Measurements from ENCODE around the gene SPACA4.
"Not testable (repeated sequence)": the region's sequence is repeated elsewhere in the genome, so short reads cannot be mapped to it uniquely, and the experiment has no call there.

The SPACA4 gene

GRCh38 chr19:48619692-48620585 lies 13.4 kb downstream of the SPACA4 start:
- peak; percentile 32 for DNase-seq

GRCh38 chr19:48623556-48624066 lies 17.1 kb downstream of the SPACA4 start:
- DNase-seq = peak; percentile 63

DNA sequence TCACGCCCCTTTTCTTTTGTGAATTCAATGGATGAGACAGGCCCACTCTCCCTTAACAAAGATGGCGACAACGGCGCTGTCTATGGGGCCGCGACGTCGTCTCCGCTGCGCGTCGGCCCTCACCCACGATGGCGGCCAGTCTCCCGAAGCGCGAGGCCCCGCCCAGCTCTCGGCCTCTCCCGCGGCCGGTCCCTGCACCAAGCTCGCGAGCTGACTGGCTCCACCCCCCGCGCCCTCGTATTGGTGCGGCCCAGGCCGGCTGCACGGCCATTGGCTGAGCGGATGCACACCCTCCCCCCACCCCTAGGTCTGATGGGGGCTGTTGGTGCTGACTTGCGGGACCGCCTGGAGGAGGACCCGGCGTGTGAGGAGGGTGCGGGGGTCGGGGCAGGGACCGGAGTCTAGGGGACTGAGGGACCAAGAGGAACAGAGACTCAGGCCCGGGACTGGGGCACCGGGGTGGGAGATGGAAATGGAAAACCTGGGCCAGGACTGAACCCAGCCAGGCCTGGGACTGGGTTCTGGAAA lies 17.6 kb downstream of the SPACA4 start:
- peak; percentile 99 for DNase-seq

- peak; percentile 44 for DNase-seq
Observed at GRCh38 chr19:48624791-48625723, 18.5 kb downstream of the SPACA4 start.

GRCh38 chr19:48625891-48626327 lies 19.4 kb downstream of the SPACA4 start:
- DNase-seq = no peak

DNA sequence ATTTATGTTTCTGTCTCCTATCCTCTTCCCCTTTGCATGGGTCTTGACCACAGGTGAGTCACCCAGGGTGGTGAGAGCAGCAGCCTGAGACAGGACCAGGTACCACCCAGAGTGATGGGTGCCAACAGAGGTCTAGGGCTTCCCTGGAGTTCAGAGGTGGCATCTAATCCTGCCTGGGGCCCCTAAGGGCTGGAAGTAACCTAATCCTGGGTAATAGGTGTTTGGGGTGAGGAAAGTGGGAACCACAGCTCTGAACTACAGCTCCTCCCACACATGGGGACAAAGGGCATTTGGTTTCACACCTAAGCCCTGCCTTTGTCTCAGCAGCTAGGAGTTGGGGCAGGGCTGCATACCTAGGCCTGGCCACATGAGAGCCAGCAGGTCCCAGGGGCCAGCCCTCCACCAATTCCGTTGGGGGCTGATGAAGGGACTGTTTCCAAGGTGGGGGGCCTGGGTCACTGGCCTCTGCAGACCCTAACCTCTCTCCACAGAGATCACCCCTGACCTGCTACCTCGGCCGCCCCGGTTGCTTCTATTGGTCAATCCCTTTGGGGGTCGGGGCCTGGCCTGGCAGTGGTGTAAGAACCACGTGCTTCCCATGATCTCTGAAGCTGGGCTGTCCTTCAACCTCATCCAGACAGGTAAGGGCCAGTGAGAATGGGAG lies 20.8 kb downstream of the SPACA4 start:
- DNase-seq = no peak

- no peak for DNase-seq
Observed at GRCh38 chr19:48627865-48628314, 21.3 kb downstream of the SPACA4 start.

GRCh38 chr19:48628486-48629296 lies 22.1 kb downstream of the SPACA4 start:
- no peak for DNase-seq

DNA sequence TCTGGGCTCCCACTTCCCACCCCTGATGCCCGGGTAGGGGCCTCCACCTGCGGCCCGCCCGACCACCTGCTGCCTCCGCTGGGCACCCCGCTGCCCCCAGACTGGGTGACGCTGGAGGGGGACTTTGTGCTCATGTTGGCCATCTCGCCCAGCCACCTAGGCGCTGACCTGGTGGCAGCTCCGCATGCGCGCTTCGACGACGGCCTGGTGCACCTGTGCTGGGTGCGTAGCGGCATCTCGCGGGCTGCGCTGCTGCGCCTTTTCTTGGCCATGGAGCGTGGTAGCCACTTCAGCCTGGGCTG lies 22.7 kb downstream of the SPACA4 start:
- DNase-seq = no peak

DNA sequence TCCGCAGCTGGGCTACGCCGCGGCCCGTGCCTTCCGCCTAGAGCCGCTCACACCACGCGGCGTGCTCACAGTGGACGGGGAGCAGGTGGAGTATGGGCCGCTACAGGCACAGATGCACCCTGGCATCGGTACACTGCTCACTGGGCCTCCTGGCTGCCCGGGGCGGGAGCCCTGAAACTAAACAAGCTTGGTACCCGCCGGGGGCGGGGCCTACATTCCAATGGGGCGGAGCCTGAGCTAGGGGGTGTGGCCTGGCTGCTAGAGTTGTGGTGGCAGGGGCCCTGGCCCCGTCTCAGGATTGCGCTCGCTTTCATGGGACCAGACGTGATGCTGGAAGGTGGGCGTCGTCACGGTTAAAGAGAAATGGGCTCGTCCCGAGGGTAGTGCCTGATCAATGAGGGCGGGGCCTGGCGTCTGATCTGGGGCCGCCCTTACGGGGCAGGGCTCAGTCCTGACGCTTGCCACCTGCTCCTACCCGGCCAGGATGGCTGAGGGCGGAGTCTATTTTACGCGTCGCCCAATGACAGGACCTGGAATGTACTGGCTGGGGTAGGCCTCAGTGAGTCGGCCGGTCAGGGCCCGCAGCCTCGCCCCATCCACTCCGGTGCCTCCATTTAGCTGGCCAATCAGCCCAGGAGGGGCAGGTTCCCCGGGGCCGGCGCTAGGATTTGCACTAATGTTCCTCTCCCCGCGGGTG lies 23.2 kb downstream of the SPACA4 start:
- DNase-seq = peak; percentile 85

DNA sequence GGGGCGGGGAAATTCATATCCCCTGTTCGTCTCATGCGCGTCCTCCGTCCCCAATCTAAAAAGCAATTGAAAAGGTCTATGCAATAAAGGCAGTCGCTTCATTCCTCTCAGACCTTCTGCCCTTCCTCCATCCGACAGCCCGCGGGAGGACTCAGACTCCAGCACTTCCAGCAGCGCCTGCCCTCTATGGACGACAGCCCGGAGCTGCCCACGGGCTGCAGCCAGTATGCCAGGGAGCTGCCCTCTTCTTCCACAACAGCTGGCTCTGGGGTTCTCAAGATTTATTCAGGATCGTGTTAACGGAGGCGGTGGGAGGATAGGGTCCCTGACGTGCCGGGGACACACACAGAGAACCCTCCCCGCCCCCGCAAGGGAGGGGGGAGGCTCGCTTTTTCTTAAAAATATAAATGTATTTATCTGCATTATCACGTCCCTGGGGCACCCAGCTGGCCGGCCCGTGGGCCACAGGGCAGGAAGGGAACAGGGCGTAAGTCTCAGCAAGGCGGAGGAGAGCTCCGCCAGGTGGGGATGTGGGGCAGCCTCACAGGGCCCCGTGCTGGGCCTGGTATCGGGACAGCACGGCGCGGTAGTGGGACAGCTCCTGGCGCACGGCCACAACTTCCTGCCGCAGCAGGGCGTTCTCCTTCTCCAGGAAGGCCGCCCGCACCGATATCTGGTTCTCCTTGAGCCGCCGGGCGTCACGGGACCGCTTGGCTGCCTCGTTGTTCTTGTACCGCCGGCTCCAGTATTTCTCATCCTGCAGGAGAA lies 23.9 kb downstream of the SPACA4 start:
- DNase-seq = no peak

DNA sequence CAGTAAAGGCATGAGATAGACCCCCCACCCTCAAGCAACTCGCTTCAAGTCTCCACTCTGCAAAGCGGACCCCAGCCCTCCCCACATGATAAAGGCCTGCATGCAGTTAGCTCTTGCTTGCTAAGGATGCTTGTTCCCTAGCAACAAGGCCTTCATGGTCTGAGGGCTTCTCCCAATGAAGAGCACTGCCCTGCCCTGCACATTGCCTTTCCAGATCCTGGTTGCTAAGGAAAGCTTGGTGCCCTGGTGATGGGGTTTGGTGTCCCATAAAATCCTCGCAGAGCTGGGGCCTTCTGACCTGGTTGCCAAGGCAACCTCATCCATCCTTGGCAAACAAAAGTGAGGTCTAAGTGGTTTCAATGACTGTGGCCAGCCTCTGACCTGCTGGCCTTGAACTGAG lies 24.7 kb downstream of the SPACA4 start:
- DNase-seq = no peak

DNA sequence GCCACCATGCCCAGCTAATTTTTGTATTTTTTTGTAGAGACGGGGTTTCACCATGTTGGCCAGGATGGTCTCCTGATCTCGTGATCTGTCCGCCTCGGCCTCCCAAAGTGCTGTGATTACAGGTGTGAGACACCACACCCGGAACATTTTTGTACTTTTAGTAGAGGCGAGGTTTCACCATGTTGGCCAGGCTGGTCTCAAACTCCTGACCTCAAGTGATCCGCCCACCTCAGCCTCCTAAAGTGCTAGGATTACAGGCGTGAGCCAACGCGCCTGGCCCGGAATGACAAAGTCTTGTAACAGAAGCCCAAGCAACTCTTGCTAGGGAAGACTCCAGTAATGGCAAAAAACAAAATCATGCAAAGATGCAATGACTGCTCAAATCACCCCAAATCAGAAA lies 25.7 kb downstream of the SPACA4 start:
- DNase-seq = not testable (repeated sequence)

DNA sequence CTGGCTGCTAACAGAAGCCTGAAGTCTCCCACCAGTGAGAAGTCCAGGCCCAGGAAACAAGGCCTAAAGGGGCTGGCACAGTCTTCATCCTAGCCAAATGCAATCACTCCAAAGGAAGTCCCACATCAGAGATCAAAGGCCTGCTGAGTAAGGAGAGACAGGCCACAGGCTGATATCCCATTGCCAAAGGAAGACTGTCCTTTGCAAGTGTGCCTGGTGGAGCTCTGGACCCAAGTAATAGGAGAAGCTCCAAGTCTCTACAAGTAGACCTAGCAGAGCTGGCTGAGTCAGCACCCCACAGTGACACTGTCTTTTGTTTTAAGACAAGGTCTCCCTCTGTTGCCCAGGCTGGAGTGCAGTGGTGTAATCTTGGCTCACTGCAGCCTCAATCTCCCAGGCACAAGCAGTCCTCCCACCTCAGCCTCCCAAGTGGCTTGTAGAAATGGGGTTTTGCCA lies 26.2 kb downstream of the SPACA4 start:
- no peak for DNase-seq

- DNase-seq = peak; percentile 84
Observed at GRCh38 chr19:48633148-48634035, 26.9 kb downstream of the SPACA4 start.

GRCh38 chr19:48634036-48634342 lies 27.4 kb downstream of the SPACA4 start:
- no peak for DNase-seq

GRCh38 chr19:48634424-48635262 lies 28.1 kb downstream of the SPACA4 start:
- peak; percentile 99 for DNase-seq

- DNase-seq = peak; percentile 82
Observed at GRCh38 chr19:48635263-48635965, 28.9 kb downstream of the SPACA4 start.

All from NCI-H82 (cell line).